IMR-90 (cell line): ENCODE data around the gene PTPRS. TPM values are rescaled to one million over a fixed set of nuclear protein-coding genes. Genes with fewer than 3 reads are reported as not detected.

Experiments
- ATAC-seq: fragments of 200-7000 bp; cut with Tn5 transposase; 2 replicates; pipeline ENCODE4 v1.9.1; 2020; ENCODE audit warnings: low read depth, mild to moderate bottlenecking, moderate library complexity
- BruUV-seq: library from RNA; stranded (reverse); fragments of 400-500 nt; replicated peaks from 2 replicates; lab custom pipeline; 2021; lab: Mats Ljungman, UMichigan
- CTCF ChIA-PET: fragments of 300-600 bp; formaldehyde crosslinking; extraction: SDS; loops from one replicate; lab custom pipeline; 2021; ENCODE audit warnings: antibody characterized with exemption; lab: Yijun Ruan, JAX
- POLR2A ChIA-PET: fragments of 300-600 bp; sonication (Branson Sonifier 250); formaldehyde crosslinking; loops from one replicate; lab custom pipeline; 2022; ENCODE audit warnings: antibody characterized with exemption; ENCODE audit not compliant: unreplicated experiment; lab: Charles Lee
- DNase-seq: peaks from one replicate; pipeline ENCODE4 v3.0.0; 2013
- H2AFZ ChIP-seq: replicated peaks from 2 replicates; pipeline ENCODE3; 2013; ENCODE audit warnings: low read length, mild to moderate bottlenecking; ENCODE audit not compliant: poor library complexity
- H2AK5ac ChIP-seq: 2 replicates; pipeline ENCODE4 v1.6.1; 2013; ENCODE audit warnings: low read depth, low read length, inconsistent platforms
- H2AK9ac ChIP-seq: replicated peaks from 2 replicates; pipeline ENCODE3; 2013; ENCODE audit warnings: mild to moderate bottlenecking, low read depth, low read length, moderate library complexity; ENCODE audit not compliant: poor library complexity
- H2BK120ac ChIP-seq: 2 replicates; pipeline ENCODE4 v1.6.1; 2013; ENCODE audit warnings: low read depth, low read length, inconsistent platforms
- H2BK15ac ChIP-seq: 3 replicates; pipeline ENCODE4 v1.6.1; 2013; ENCODE audit warnings: low read depth, low read length, inconsistent platforms
- H2BK20ac ChIP-seq: 2 replicates; pipeline ENCODE4 v1.6.1; 2013; ENCODE audit warnings: low read depth, mild to moderate bottlenecking, inconsistent platforms, low read length, moderate library complexity
- H2BK5ac ChIP-seq: 2 replicates; pipeline ENCODE4 v1.6.1; 2013; ENCODE audit warnings: mild to moderate bottlenecking, low read depth, low read length, inconsistent platforms; ENCODE audit not compliant: poor library complexity, severe bottlenecking
- H3K14ac ChIP-seq: replicated peaks from 2 replicates; pipeline ENCODE4 v1.6.1; 2013; ENCODE audit warnings: low read depth, low read length, inconsistent platforms
- H3K18ac ChIP-seq: 2 replicates; pipeline ENCODE4 v1.6.1; 2013; ENCODE audit warnings: low read depth, low read length, control low read depth
- H3K23ac ChIP-seq: 2 replicates; pipeline ENCODE4 v1.6.1; 2013; ENCODE audit warnings: low read depth, low read length, inconsistent platforms
- H3K27ac ChIP-seq: 2 replicates; pipeline ENCODE4 v1.5.1; 2013; ENCODE audit warnings: mild to moderate bottlenecking, control low read depth, low read length; ENCODE audit not compliant: insufficient read depth
- H3K27me3 ChIP-seq: 2 replicates; pipeline ENCODE4 v1.6.1; 2013; ENCODE audit warnings: low read length; ENCODE audit not compliant: control insufficient read depth, insufficient read depth
- H3K36me3 ChIP-seq: 2 replicates; pipeline ENCODE4 v1.6.1; 2013; ENCODE audit warnings: low read length, mixed read lengths; ENCODE audit not compliant: control insufficient read depth, insufficient read depth
- H3K4ac ChIP-seq: 2 replicates; pipeline ENCODE4 v1.6.1; 2013; ENCODE audit warnings: low read depth, low read length, inconsistent platforms
- H3K4me1 ChIP-seq: 2 replicates; pipeline ENCODE4 v1.6.1; 2013; ENCODE audit warnings: low read length, mixed read lengths; ENCODE audit not compliant: control insufficient read depth, insufficient read depth
- H3K4me2 ChIP-seq: 2 replicates; pipeline ENCODE4 v1.6.1; 2013; ENCODE audit warnings: low read depth, mild to moderate bottlenecking, control low read depth, low read length, moderate library complexity
- H3K4me3 ChIP-seq: 2 replicates; pipeline ENCODE4 v1.5.1; 2013; ENCODE audit warnings: low read depth, mild to moderate bottlenecking, control low read depth, low read length, moderate library complexity; ENCODE audit not compliant: insufficient read depth
- H3K56ac ChIP-seq: 2 replicates; pipeline ENCODE4 v1.6.1; 2013; ENCODE audit warnings: low read length, inconsistent platforms; ENCODE audit not compliant: insufficient read depth; ENCODE audit errors: extremely low read depth
- H3K79me1 ChIP-seq, 2 experiments: 2 replicates each; pipeline ENCODE4 v1.6.1; 2013; ENCODE audit warnings: low read length in 2 of 2, inconsistent platforms in 1 of 2, low read depth in 1 of 2
- H3K9ac ChIP-seq: 2 replicates; pipeline ENCODE4 v1.6.1; 2013; ENCODE audit warnings: low read depth, low read length, control low read depth
- H3K9me1 ChIP-seq: 2 replicates; pipeline ENCODE4 v1.6.1; 2013; ENCODE audit warnings: low read length, inconsistent platforms; ENCODE audit not compliant: insufficient read depth
- H3K9me3 ChIP-seq: 2 replicates; pipeline ENCODE4 v1.6.1; 2013; ENCODE audit warnings: low read length; ENCODE audit not compliant: control insufficient read depth, insufficient read depth
- H4K20me1 ChIP-seq: 2 replicates; pipeline ENCODE4 v1.6.1; 2013; ENCODE audit warnings: low read length, inconsistent platforms; ENCODE audit not compliant: insufficient read depth
- H4K5ac ChIP-seq: 2 replicates; pipeline ENCODE4 v1.6.1; 2013; ENCODE audit warnings: mild to moderate bottlenecking, low read depth, low read length, control low read depth
- H4K8ac ChIP-seq, 2 experiments: 2 replicates each; pipeline ENCODE4 v1.6.1; 2013; ENCODE audit warnings: low read depth in 2 of 2, low read length in 2 of 2, control low read depth in 1 of 2, inconsistent platforms in 1 of 2
- H4K91ac ChIP-seq: 2 replicates; pipeline ENCODE4 v1.6.1; 2013; ENCODE audit warnings: low read depth, low read length, inconsistent platforms; ENCODE audit not compliant: insufficient read depth
- BHLHE40 ChIP-seq: fragments of 150-350 bp; IDR thresholded peaks from 2 replicates; pipeline ENCODE4 v1.6.1; 2016; ENCODE audit warnings: mild to moderate bottlenecking, low read depth, low read length
- CEBPB ChIP-seq: IDR thresholded peaks from 2 replicates; pipeline ENCODE4 v1.6.1; 2012; ENCODE audit warnings: low read depth, low read length, improper control_type of control experiment
- CHD1 ChIP-seq: IDR thresholded peaks from 2 replicates; pipeline ENCODE4 v1.6.1; 2012; ENCODE audit warnings: low read depth, low read length, improper control_type of control experiment
- CTCF ChIP-seq: conservative IDR thresholded peaks from 2 replicates; pipeline ENCODE4 v1.5.1; 2012; ENCODE audit warnings: mild to moderate bottlenecking, low read depth, low read length, improper control_type of control experiment
- FOS ChIP-seq: fragments of 150-350 bp; IDR thresholded peaks from 2 replicates; pipeline ENCODE4 v1.6.1; 2016; ENCODE audit warnings: low read depth, low read length
- MAFK ChIP-seq: IDR thresholded peaks from 2 replicates; pipeline ENCODE4 v1.6.1; 2012; ENCODE audit warnings: low read depth, low read length, improper control_type of control experiment
- MAZ ChIP-seq: IDR thresholded peaks from 2 replicates; pipeline ENCODE4 v1.6.1; 2012; ENCODE audit warnings: low read depth, mild to moderate bottlenecking, low read length, improper control_type of control experiment, moderate library complexity, borderline replicate concordance
- MXI1 ChIP-seq: IDR thresholded peaks from 2 replicates; pipeline ENCODE4 v1.6.1; 2012; ENCODE audit warnings: low read depth, mild to moderate bottlenecking, low read length, moderate library complexity, borderline replicate concordance
- NFE2L2 ChIP-seq: fragments of 150-350 bp; IDR thresholded peaks from 2 replicates; pipeline ENCODE4 v1.6.1; 2016; ENCODE audit warnings: low read depth, mild to moderate bottlenecking, low read length
- POLR2A ChIP-seq: IDR thresholded peaks from 2 replicates; pipeline ENCODE4 v1.6.1; 2012; ENCODE audit warnings: mild to moderate bottlenecking, low read depth, low read length
- RAD21 ChIP-seq: IDR thresholded peaks from 2 replicates; pipeline ENCODE4 v1.6.1; 2012; ENCODE audit warnings: low read length, improper control_type of control experiment
- RCOR1 ChIP-seq: IDR thresholded peaks from 2 replicates; pipeline ENCODE4 v1.6.1; 2012; ENCODE audit warnings: mild to moderate bottlenecking, low read length, improper control_type of control experiment; ENCODE audit not compliant: insufficient replicate concordance
- RFX5 ChIP-seq: IDR thresholded peaks from 2 replicates; pipeline ENCODE4 v1.8.0; 2012; ENCODE audit warnings: low read depth, mild to moderate bottlenecking, low read length, moderate library complexity
- SMC3 ChIP-seq: fragments of 150-350 bp; IDR thresholded peaks from 2 replicates; pipeline ENCODE4 v1.6.1; 2016; ENCODE audit warnings: low read depth, mild to moderate bottlenecking, antibody characterized with exemption, low read length, moderate library complexity
- WGBS, 2 experiments: methylation state at CpG; one replicate each; pipeline versions ENCODE4 v1.1.5 to v1.1.7; 2013; ENCODE audit warnings: missing lambda C conversion rate in 2 of 2; ENCODE audit not compliant: insufficient read length in 1 of 2; ENCODE audit errors: extremely low coverage in 2 of 2; 5-methylcytosine and 5-hydroxymethylcytosine counted together
- dilution Hi-C: fragments of 300-500 bp; cut with HindIII; formaldehyde crosslinking; loops from one replicate; pipeline ENCODE4 v1.14.3; 2018; ENCODE audit warnings: low sequenced_read_pairs; ENCODE audit not compliant: unreplicated experiment
- in situ Hi-C: fragments of 300-500 bp; cut with MboI; formaldehyde crosslinking; loops from 3 replicates; pipeline ENCODE4 v1.14.3; 2019; ENCODE audit warnings: low sequenced_read_pairs, inconsistent platforms, mixed read lengths
- intact Hi-C: fragments of 100-400 bp; cut with micrococcal nuclease; formaldehyde crosslinking; loops from 2 replicates; pipeline ENCODE4 v1.10.0; 2022
- polyA plus RNA-seq, 3 experiments: library from polyadenylated mRNA; depleted of rRNA; stranded (reverse); fragments of >200 nt; gene quantifications; 2 replicates each; pipeline ENCODE4 v1.2.3, GENCODE V29; 2012; ENCODE audit warnings: low replicate concordance in 1 of 3
- total RNA-seq: library from RNA; depleted of rRNA; stranded (reverse); fragments of >200 nt; gene quantifications from 2 replicates; pipeline ENCODE4 v1.2.3, GENCODE V29; 2012
- TF ChIP-seq, protein P1 (sequence below): fragments of 150-350 bp; IDR thresholded peaks from 2 replicates; pipeline ENCODE4 v1.6.1; 2016; ENCODE audit warnings: low read depth, mild to moderate bottlenecking, low read length, moderate library complexity, borderline replicate concordance
- TF ChIP-seq, protein P2 (sequence below): fragments of 150-350 bp; IDR thresholded peaks from 2 replicates; pipeline ENCODE4 v1.6.1; 2017; ENCODE audit warnings: mild to moderate bottlenecking, antibody characterized with exemption, low read length, low read depth

PTPRS gene
- total and polyA plus RNA-seq, 2 of the 4 experiments (the other 2 are of a cell fraction): 40.1 to 51.9 TPM

DNA sequence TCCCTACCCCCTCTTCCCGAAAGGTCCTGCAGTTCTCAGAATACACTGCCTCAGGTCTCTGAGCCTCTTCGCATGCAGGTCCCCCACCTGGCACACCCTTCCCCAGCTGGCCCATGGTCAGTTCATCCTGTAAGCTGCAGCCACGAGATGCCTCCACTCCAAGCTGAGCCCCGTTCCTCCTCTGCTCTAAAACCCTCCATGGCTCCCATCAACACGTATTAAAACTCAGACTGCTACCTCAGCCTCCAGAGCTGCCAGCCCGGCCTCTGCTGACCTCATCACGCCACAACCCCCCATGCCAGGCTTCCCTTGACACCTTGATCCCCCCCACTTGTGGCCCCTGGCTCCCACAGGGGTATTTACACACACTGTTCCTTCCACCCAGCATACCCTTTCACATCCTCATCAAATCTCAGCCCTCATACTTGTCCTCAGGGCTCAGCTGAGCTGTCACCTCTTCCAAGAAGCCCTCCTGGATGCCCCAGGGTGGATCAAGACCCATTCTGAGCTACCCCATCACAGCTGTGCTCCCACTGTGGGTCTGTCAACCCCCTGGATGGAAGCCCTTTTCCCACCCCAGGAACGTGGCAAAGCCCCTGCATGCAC lies 48.9 kb downstream of the PTPRS start:
- Histone ChIP-seq H2BK15ac (no peak overlapping the region), H3K79me1 (peaks cover 27 to 62% of the 10 kb centered on the region in 2 experiments), H3K9me3 (no peaks in the 10 kb centered on the region), H2AK5ac (0 out of 2 replicates have a peak overlapping the region, but pooled peaks have one; percentile 37), H4K91ac (peak overlapping the region; percentile 25; the same call in 1 of the 2 replicates), H3K56ac (no peak overlapping the region), H2BK20ac (no peak overlapping the region), H4K8ac (no peak overlapping the region; a peak in 1 of 4 replicates), H3K18ac (no peak overlapping the region), H3K23ac (peak overlapping the region; percentile 67), H4K5ac (no peak overlapping the region), H3K14ac (peak overlapping the region; percentile 91), H2AFZ (peak overlapping the region; percentile 45), H2BK5ac (no peak overlapping the region), H3K4me3 (no peak overlapping the region), H3K4me2 (peak overlapping the region; percentile 98; the same call in 1 of the 2 replicates), H2AK9ac (peak overlapping the region; percentile 88), H3K4ac (peak overlapping the region; percentile 56; the same call in 1 of the 2 replicates), H3K27ac (no peak overlapping the region), H3K9ac (no peak overlapping the region), H4K20me1 (peaks cover 78% of the 10 kb centered on the region), H3K4me1 (peaks cover 10% of the 10 kb centered on the region), H3K27me3 (no peaks in the 10 kb centered on the region), H2BK120ac (no peak overlapping the region), H3K36me3 (no peaks in the 10 kb centered on the region), H3K9me1 (0 out of 2 replicates have a peak, but pooled peaks cover 6% of the 10 kb centered on the region)
- no TSS peak for BruUV-seq
- intact Hi-C loops (no loop called here), in situ Hi-C loops (no loop called here), dilution Hi-C loops (no loop called here)
- ChIA-PET POLR2A (no interaction called here), CTCF (no interaction called here)
- no peak for ATAC-seq
- TF ChIP-seq FOS (no peak), CHD1 (no peak), RFX5 (no peak), POLR2A (no peak), MAZ (no peak), NFE2L2 (no peak), CEBPB (no peak), MAFK (no peak), BHLHE40 (no peak), RCOR1 (no peak), CTCF (no peak), MXI1 (no peak), RAD21 (no peak), SMC3 (no peak)
- TF ChIP-seq, protein P1, sequence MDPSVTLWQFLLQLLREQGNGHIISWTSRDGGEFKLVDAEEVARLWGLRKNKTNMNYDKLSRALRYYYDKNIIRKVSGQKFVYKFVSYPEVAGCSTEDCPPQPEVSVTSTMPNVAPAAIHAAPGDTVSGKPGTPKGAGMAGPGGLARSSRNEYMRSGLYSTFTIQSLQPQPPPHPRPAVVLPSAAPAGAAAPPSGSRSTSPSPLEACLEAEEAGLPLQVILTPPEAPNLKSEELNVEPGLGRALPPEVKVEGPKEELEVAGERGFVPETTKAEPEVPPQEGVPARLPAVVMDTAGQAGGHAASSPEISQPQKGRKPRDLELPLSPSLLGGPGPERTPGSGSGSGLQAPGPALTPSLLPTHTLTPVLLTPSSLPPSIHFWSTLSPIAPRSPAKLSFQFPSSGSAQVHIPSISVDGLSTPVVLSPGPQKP: no peak
- TF ChIP-seq, protein P2, sequence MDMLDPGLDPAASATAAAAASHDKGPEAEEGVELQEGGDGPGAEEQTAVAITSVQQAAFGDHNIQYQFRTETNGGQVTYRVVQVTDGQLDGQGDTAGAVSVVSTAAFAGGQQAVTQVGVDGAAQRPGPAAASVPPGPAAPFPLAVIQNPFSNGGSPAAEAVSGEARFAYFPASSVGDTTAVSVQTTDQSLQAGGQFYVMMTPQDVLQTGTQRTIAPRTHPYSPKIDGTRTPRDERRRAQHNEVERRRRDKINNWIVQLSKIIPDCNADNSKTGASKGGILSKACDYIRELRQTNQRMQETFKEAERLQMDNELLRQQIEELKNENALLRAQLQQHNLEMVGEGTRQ: no peak
- WGBS, 2 experiments: 86% methylated on average over 5 of the region's 8 CpGs; no CpG with 5 or more reads in 1 of the 2 experiments
- DNase-seq: no peak
